Smooth muscle cell (in vitro differentiated cells): ENCODE data around the gene UBE2I. TPM values are rescaled to one million over a fixed set of nuclear protein-coding genes. Genes with fewer than 3 reads are reported as not detected.
"Not testable (repeated sequence)": the region's sequence is repeated elsewhere in the genome, so short reads cannot be mapped to it uniquely, and the experiment has no call there.

Source experiments
- DNase-seq: peaks from one replicate; lab custom pipeline; 2025; ENCODE audit not compliant: unreplicated experiment; lab: John Stamatoyannopoulos, UW
- H2AFZ ChIP-seq: fragments of 200-600 bp; sonication (generic); 2 replicates; pipeline ENCODE4 v1.6.0; 2016; ENCODE audit warnings: antibody characterized with exemption, low read depth, mild to moderate bottlenecking
- H3F3A ChIP-seq: fragments of 200-600 bp; sonication (generic); 2 replicates; pipeline ENCODE4 v1.6.0; 2017; ENCODE audit warnings: antibody characterized with exemption, low read depth
- H3K27ac ChIP-seq: fragments of 200-600 bp; sonication (generic); 2 replicates; pipeline ENCODE4 v1.5.1; 2016; ENCODE audit warnings: low read depth, mild to moderate bottlenecking
- H3K27me3 ChIP-seq: fragments of 200-600 bp; sonication (generic); 2 replicates; pipeline ENCODE4 v1.6.1; 2016; ENCODE audit warnings: low read depth, mild to moderate bottlenecking
- H3K36me3 ChIP-seq: fragments of 200-600 bp; sonication (generic); 2 replicates; pipeline ENCODE4 v1.5.1; 2016; ENCODE audit warnings: low read depth
- H3K4me1 ChIP-seq: fragments of 200-600 bp; sonication (generic); 2 replicates; pipeline ENCODE4 v1.5.1; 2016; ENCODE audit warnings: low read depth
- H3K4me2 ChIP-seq: fragments of 200-600 bp; sonication (generic); 2 replicates; pipeline ENCODE4 v1.6.0; 2016; ENCODE audit warnings: mild to moderate bottlenecking
- H3K4me3 ChIP-seq: fragments of 200-600 bp; sonication (generic); 2 replicates; pipeline ENCODE4 v1.5.1; 2016; ENCODE audit warnings: mild to moderate bottlenecking
- H3K79me2 ChIP-seq: fragments of 200-600 bp; sonication (generic); 2 replicates; pipeline ENCODE4 v1.6.0; 2016; ENCODE audit warnings: low read depth, mild to moderate bottlenecking
- H3K9ac ChIP-seq: fragments of 200-600 bp; sonication (generic); 2 replicates; pipeline ENCODE4 v1.6.0; 2016; ENCODE audit warnings: low read depth
- H3K9me3 ChIP-seq: fragments of 200-600 bp; sonication (generic); replicated peaks from 2 replicates; pipeline ENCODE4 v1.5.1; 2016; ENCODE audit warnings: low read depth
- H4K20me1 ChIP-seq: fragments of 200-600 bp; sonication (generic); 2 replicates; pipeline ENCODE4 v1.6.0; 2016; ENCODE audit warnings: low read depth
- whole genome bisulfite sequencing: methylation state at CpG from one replicate; pipeline ENCODE4 v1.1.7; 2016; ENCODE audit warnings: low lambda C conversion rate; 5-methylcytosine and 5-hydroxymethylcytosine counted together
- polyA plus RNA-seq: library from polyadenylated mRNA; unstranded; fragments of >200 nt; fragmentation: Nextera tagmentation; extraction: Ambion mirVana; gene quantifications from 2 replicates; pipeline ENCODE4 v1.2.1, GENCODE V29; 2016
- total RNA-seq: library from RNA; depleted of rRNA; stranded (reverse); fragments of >200 nt; gene quantifications from 2 replicates; pipeline ENCODE4 v1.2.3, GENCODE V29; 2014
- TF ChIP-seq, protein P1 (sequence below): fragments of 200-600 bp; sonication (generic); IDR thresholded peaks from 2 replicates; pipeline ENCODE4 v1.5.1; 2017; ENCODE audit warnings: borderline replicate concordance, mild to moderate bottlenecking, antibody characterized with exemption; ENCODE audit not compliant: insufficient read depth, poor library complexity, severe bottlenecking

UBE2I gene
- total and polyA plus RNA-seq, 2 experiments from 2014 or later: 95.9 to 169 TPM

DNA sequence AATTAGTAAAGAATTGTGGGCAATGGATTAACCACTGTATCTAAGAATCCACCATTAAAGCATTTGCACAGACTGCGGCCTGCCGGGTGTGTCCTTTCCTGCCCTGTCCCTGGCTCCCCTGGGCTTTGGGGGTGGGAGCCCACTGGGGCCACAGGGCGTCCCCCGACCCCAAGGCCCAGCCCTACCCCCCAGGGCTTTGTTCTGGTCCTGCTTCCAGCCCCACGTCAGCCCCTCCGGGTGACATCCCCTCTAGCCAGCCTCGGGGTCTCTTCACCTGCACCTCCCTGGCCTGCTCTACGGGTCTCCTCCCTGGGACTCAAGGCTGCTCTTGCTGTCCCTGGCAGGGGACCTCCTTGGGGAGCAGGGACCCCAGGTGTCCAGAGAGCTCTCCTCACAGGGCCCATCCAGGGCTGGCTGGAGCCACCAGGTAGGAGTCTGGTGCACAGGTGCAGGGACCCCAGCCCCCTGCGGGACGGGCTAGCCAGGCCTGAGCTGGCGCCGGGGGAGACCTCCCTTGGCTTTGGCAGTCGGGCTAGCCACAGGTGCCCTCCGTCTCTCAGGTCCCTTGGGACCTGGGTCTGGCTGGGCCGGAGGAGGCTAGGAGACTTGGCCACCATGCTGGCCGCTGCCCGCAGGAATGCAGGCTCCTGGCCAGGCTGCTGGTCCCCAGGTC lies 17.6 kb downstream of the UBE2I start:
- no peaks in the 10 kb centered on the region for H3K9me3 ChIP-seq
- no peak overlapping the region for H3K9ac ChIP-seq
- TF ChIP-seq, protein P1, sequence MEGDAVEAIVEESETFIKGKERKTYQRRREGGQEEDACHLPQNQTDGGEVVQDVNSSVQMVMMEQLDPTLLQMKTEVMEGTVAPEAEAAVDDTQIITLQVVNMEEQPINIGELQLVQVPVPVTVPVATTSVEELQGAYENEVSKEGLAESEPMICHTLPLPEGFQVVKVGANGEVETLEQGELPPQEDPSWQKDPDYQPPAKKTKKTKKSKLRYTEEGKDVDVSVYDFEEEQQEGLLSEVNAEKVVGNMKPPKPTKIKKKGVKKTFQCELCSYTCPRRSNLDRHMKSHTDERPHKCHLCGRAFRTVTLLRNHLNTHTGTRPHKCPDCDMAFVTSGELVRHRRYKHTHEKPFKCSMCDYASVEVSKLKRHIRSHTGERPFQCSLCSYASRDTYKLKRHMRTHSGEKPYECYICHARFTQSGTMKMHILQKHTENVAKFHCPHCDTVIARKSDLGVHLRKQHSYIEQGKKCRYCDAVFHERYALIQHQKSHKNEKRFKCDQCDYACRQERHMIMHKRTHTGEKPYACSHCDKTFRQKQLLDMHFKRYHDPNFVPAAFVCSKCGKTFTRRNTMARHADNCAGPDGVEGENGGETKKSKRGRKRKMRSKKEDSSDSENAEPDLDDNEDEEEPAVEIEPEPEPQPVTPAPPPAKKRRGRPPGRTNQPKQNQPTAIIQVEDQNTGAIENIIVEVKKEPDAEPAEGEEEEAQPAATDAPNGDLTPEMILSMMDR: no peak
- no peak overlapping the region for H2AFZ ChIP-seq
- no peak overlapping the region for H3K4me2 ChIP-seq
- H3F3A ChIP-seq: no peaks in the 10 kb centered on the region
- H3K27ac ChIP-seq: no peak overlapping the region
- no peaks in the 10 kb centered on the region for H3K36me3 ChIP-seq
- H3K4me1 ChIP-seq: peaks cover 7% of the 10 kb centered on the region
- no peaks in the 10 kb centered on the region for H3K79me2 ChIP-seq
- DNase-seq: no peak
- peaks cover 38% of the 10 kb centered on the region for H4K20me1 ChIP-seq
- H3K4me3 ChIP-seq: no peak overlapping the region
- H3K27me3 ChIP-seq: peaks cover 17% of the 10 kb centered on the region
- WGBS: 88% methylated on average over 17 of the region's 17 CpGs

DNA sequence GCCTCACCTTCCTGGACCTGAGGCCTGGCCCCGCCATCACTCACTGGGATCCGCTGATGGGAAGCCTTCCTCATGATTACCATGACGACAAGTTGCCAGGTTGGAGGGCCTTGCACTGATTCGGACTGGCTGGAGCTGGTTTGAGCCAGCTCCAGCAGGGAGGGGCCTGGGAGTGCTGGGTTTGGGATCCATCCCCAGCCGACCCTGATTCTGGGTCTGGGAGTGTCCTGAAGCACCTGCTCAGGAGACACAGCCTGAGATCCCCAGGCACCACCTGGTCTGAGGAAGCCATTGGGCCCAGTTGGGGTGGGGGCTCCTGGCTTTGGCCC lies 18.1 kb downstream of the UBE2I start:
- H3K27ac ChIP-seq: no peak overlapping the region
- WGBS: 87% methylated on average over 5 of the region's 5 CpGs
- TF ChIP-seq, protein P1: no peak
- peaks cover 22% of the 10 kb centered on the region for H3K27me3 ChIP-seq
- H3K79me2 ChIP-seq: no peaks in the 10 kb centered on the region
- peaks cover 34% of the 10 kb centered on the region for H4K20me1 ChIP-seq
- peaks cover 12% of the 10 kb centered on the region for H3K4me1 ChIP-seq
- H3K4me3 ChIP-seq: no peak overlapping the region
- no peak overlapping the region for H2AFZ ChIP-seq
- no peaks in the 10 kb centered on the region for H3K36me3 ChIP-seq
- no peaks in the 10 kb centered on the region for H3K9me3 ChIP-seq
- no peak for DNase-seq
- H3K4me2 ChIP-seq: no peak overlapping the region
- H3K9ac ChIP-seq: no peak overlapping the region
- no peaks in the 10 kb centered on the region for H3F3A ChIP-seq

DNA sequence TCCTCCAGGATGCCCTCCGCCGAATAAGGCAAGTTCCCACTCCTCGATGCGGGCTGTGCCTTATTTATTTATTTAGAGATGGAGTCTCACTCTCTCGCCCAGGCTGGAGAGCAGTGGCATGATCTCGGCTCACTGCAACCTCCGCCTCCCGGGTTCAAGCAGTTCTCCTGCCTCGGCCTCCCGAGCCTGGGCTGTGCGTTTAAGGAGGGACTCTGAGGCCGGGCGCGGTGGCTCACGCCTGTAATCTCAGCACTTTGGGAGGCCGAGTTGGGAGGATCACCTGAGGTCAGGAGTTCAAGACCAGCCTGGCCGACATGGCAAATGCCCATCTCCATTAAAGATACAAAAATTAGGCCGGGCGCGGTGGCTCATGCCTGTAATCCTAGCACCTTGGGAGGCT lies 18.7 kb downstream of the UBE2I start:
- Histone ChIP-seq H4K20me1 (peaks cover 28% of the 10 kb centered on the region), H3K4me1 (peaks cover 12% of the 10 kb centered on the region), H3K27me3 (peaks cover 28% of the 10 kb centered on the region)
- H3F3A ChIP-seq, H3K4me2 ChIP-seq, H3K9ac ChIP-seq, H3K27ac ChIP-seq, DNase-seq, H2AFZ ChIP-seq, H3K79me2 ChIP-seq, H3K9me3 ChIP-seq, H3K4me3 ChIP-seq, H3K36me3 ChIP-seq: not testable (repeated sequence)
- 92% methylated on average over 20 of the region's 20 CpGs for WGBS

DNA sequence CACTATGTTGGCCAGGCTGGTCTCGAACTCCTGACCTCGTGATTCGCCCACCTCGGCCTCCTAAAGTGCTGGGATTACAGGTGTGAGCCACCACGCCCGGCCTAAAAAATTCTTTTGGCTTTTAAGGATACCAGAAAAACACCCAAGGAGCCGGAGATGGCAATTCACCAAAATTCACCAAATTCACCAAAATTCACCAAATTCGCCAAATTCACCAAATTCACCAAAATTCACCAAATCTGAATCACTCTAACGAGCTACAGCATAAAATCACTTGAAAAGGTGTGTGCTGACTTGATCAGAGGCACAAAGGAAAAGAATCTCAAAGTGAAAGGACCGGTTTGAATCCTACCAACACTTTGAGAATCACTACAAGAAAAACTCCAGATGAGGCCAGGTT lies 19.5 kb downstream of the UBE2I start:
- not testable (repeated sequence) for H3K36me3 ChIP-seq, H3K27ac ChIP-seq, H3K4me2 ChIP-seq, H3K79me2 ChIP-seq, H3F3A ChIP-seq, H3K9me3 ChIP-seq, H2AFZ ChIP-seq, H3K4me3 ChIP-seq, DNase-seq, H3K9ac ChIP-seq
- H3K27me3 ChIP-seq: peaks cover 36% of the 10 kb centered on the region
- 94% methylated on average over 10 of the region's 10 CpGs for WGBS
- peaks cover 20% of the 10 kb centered on the region for H4K20me1 ChIP-seq
- peaks cover 12% of the 10 kb centered on the region for H3K4me1 ChIP-seq
